ENCODE measurements around the gene IL1RL1. TPM values are rescaled to one million over a fixed set of nuclear protein-coding genes. Genes with fewer than 3 reads are reported as not detected.

The IL1RL1 gene
- total RNA-seq, 1 experiment from 2014 or later, result not detected

DNA sequence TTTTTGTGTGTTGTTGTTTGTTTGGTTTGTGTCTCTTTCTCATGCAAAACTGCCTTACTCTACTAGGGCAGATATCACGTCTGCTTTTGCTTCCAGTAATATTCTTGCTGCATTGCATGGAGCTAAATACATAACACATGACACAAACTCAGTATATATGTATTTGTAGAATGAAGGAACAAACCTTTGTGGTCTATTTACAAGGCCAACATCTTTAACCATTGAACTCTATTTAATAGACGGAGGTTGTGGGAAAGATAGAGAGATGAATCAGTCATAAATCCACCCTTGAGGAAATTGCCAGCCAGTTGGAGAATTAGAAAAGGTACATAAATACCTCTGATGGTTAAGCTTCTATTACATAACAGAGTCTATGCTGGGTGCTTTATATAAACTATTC lies 26.0 kb upstream of the IL1RL1 start:
- H3K27ac ChIP-seq (ENCODE audit: low read length), result no peak overlapping the region

DNA sequence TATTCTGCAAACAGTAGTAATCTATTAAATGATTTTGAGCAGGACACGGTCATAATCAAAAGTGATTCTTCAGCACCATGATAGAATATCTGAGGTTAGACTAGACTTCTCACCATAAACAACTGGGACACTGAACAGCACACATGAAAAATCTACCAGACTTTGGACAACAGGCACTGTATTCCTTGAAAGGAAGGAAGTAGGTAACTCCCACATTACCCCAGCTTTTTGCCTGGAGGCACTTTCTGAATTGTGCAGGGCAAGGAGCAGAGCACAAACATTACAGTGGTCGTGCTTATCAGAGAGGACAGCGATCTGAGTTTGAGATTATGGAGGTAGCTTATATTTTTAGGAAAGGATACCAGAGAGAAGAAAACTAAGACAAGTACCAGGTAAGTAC lies 25.3 kb upstream of the IL1RL1 start:
- Histone ChIP-seq H2AFZ (ENCODE audit: low read length) (no peak overlapping the region), H4K20me1 (ENCODE audit: insufficient read depth, low read depth, low read length) (no peaks in the 10 kb centered on the region), H3K9me2 (replicated peaks; ENCODE audit: insufficient read depth, low read length) (no peaks in the 10 kb centered on the region)

More for the DNA sequence above, 26.0 kb upstream of the IL1RL1 start:
- Histone ChIP-seq H3K4me1 (ENCODE audit: low read length) (no peaks in the 10 kb centered on the region), H3K9me3 (ENCODE audit: low read length) (no peaks in the 10 kb centered on the region), H3K4me2 (ENCODE audit: low read depth, low read length, poor library complexity, severe bottlenecking) (no peak overlapping the region), H3K79me2 (ENCODE audit: low read length) (no peaks in the 10 kb centered on the region), H2AFZ (ENCODE audit: low read length) (no peak overlapping the region), H3K36me3 (ENCODE audit: insufficient read depth, low read length) (no peaks in the 10 kb centered on the region), H3K27me3 (ENCODE audit: low read length) (no peaks in the 10 kb centered on the region), H3K9me2 (replicated peaks; ENCODE audit: insufficient read depth, low read length) (no peaks in the 10 kb centered on the region), H3K4me3 (ENCODE audit: low read length) (no peak overlapping the region), H4K20me1 (ENCODE audit: insufficient read depth, low read depth, low read length) (no peaks in the 10 kb centered on the region), H3K9ac (ENCODE audit: low read length) (no peak overlapping the region)
- DNase-seq, result no peak

DNA sequence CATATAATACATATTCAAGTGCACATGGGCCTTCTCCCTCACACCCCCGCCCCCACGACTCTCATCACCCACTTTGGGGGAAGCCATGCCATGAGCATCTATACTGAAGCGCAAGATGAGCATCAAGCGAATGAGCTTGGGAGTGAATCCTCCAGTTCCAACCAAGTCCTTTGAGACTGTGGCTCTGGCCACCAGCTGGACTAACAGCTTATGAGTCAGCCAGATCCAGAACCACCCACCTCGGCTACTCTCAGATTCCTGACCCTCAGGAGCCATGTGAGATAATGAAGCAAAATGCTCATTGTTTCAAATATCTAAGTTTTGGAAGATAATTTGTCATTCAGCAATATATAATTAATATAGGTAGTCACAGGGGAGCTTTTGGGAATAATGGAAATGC lies 22.2 kb upstream of the IL1RL1 start:
- no peak overlapping the region for H3K4me2 ChIP-seq (ENCODE audit: low read depth, low read length, poor library complexity, severe bottlenecking)
- H3K9me2 ChIP-seq (replicated peaks; ENCODE audit: insufficient read depth, low read length), result no peaks in the 10 kb centered on the region
- H2AFZ ChIP-seq (ENCODE audit: low read length), result no peak overlapping the region
- no peaks in the 10 kb centered on the region for H3K79me2 ChIP-seq (ENCODE audit: low read length)
- no peaks in the 10 kb centered on the region for H3K36me3 ChIP-seq (ENCODE audit: insufficient read depth, low read length)
- no peaks in the 10 kb centered on the region for H3K27me3 ChIP-seq (ENCODE audit: low read length)
- H3K27ac ChIP-seq (ENCODE audit: low read length), result no peak overlapping the region
- no peaks in the 10 kb centered on the region for H4K20me1 ChIP-seq (ENCODE audit: insufficient read depth, low read depth, low read length)
- H3K4me3 ChIP-seq (ENCODE audit: low read length), result no peak overlapping the region
- no peaks in the 10 kb centered on the region for H3K4me1 ChIP-seq (ENCODE audit: low read length)
- DNase-seq, result no peak
- H3K9ac ChIP-seq (ENCODE audit: low read length), result no peak overlapping the region
- H3K9me3 ChIP-seq (ENCODE audit: low read length), result no peaks in the 10 kb centered on the region

More for the DNA sequence above, 25.3 kb upstream of the IL1RL1 start:
- H3K27ac ChIP-seq (ENCODE audit: low read length), result no peak overlapping the region
- H3K79me2 ChIP-seq (ENCODE audit: low read length), result no peaks in the 10 kb centered on the region
- no peak for DNase-seq
- H3K9ac ChIP-seq (ENCODE audit: low read length), result no peak overlapping the region
- H3K27me3 ChIP-seq (ENCODE audit: low read length), result no peaks in the 10 kb centered on the region
- no peak overlapping the region for H3K4me2 ChIP-seq (ENCODE audit: low read depth, low read length, poor library complexity, severe bottlenecking)
- H3K9me3 ChIP-seq (ENCODE audit: low read length), result no peaks in the 10 kb centered on the region
- H3K4me3 ChIP-seq (ENCODE audit: low read length), result no peak overlapping the region
- no peaks in the 10 kb centered on the region for H3K4me1 ChIP-seq (ENCODE audit: low read length)
- H3K36me3 ChIP-seq (ENCODE audit: insufficient read depth, low read length), result no peaks in the 10 kb centered on the region

DNA sequence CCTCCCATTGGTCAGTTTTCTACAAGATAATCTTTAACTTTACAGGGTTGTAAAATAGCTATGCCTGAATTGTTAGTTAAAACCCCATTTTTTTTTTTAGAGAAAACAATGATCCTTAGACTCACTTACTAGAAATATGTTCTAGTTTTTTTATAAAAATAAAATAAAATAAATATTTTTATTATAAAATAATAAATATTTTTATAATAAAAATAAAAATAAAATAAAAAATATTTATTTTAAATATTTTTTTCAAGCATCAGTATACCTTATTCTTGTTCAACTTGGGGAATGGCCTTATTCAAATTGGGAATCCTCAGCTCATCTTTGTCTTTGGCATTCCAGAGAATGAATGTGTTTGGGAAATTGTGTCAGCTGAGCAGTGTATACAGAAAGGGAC lies 20.8 kb upstream of the IL1RL1 start:
- no peaks in the 10 kb centered on the region for H3K4me1 ChIP-seq (ENCODE audit: low read length)
- no peaks in the 10 kb centered on the region for H4K20me1 ChIP-seq (ENCODE audit: insufficient read depth, low read depth, low read length)
- no peaks in the 10 kb centered on the region for H3K9me2 ChIP-seq (replicated peaks; ENCODE audit: insufficient read depth, low read length)
- no peak for DNase-seq
- H3K36me3 ChIP-seq (ENCODE audit: insufficient read depth, low read length), result no peaks in the 10 kb centered on the region
- H3K79me2 ChIP-seq (ENCODE audit: low read length), result no peaks in the 10 kb centered on the region
- no peaks in the 10 kb centered on the region for H3K9me3 ChIP-seq (ENCODE audit: low read length)
- no peak overlapping the region for H3K27ac ChIP-seq (ENCODE audit: low read length)
- H2AFZ ChIP-seq (ENCODE audit: low read length), result no peak overlapping the region
- H3K27me3 ChIP-seq (ENCODE audit: low read length), result no peaks in the 10 kb centered on the region
- no peak overlapping the region for H3K4me2 ChIP-seq (ENCODE audit: low read depth, low read length, poor library complexity, severe bottlenecking)
- H3K9ac ChIP-seq (ENCODE audit: low read length), result no peak overlapping the region
- H3K4me3 ChIP-seq (ENCODE audit: low read length), result no peak overlapping the region

DNA sequence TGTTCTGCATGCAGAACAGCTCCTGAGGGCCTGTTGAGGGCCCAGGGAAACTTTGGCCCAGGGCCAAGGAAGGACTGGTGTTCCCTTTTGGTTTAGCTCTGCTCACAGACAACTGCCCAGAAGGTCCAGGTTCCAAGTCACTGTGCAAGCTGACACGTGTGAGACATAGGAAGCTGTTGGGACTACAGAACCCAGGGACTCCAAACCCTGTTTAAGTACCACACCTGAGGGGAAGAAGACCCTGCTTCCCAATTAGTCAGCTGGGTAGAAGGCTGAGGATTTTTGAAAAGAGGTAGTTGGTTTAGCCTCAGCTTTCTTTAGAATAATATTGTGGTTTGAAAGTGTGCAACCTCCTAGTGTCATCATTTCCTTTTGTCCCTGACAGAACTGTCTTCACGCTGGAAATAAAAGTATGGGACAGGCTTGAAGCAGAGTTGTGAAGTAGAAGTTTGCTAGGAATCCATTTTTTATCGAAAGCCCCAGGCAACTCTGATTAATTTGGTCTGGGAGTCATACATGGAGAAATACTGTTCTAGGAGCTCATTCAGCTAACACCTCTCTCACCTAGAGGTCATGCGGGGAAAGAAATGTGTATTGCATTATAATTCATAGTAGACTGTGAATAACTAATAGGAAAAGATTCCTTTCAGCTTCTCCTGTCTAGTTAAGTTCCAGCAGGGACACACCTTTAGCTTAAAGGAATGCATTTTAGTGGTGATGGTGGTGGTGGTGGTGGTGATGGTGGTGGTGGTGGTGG lies 19.9 kb upstream of the IL1RL1 start:
- Histone ChIP-seq H4K20me1 (ENCODE audit: insufficient read depth, low read depth, low read length) (no peaks in the 10 kb centered on the region), H3K36me3 (ENCODE audit: insufficient read depth, low read length) (no peaks in the 10 kb centered on the region), H3K4me3 (ENCODE audit: low read length) (no peak overlapping the region), H3K79me2 (ENCODE audit: low read length) (no peaks in the 10 kb centered on the region), H3K4me1 (ENCODE audit: low read length) (no peaks in the 10 kb centered on the region), H2AFZ (ENCODE audit: low read length) (no peak overlapping the region), H3K9me3 (ENCODE audit: low read length) (no peaks in the 10 kb centered on the region), H3K27me3 (ENCODE audit: low read length) (no peaks in the 10 kb centered on the region), H3K4me2 (ENCODE audit: low read depth, low read length, poor library complexity, severe bottlenecking) (no peak overlapping the region), H3K9me2 (replicated peaks; ENCODE audit: insufficient read depth, low read length) (no peaks in the 10 kb centered on the region), H3K9ac (ENCODE audit: low read length) (no peak overlapping the region), H3K27ac (ENCODE audit: low read length) (no peak overlapping the region)
- no peak for DNase-seq

DNA sequence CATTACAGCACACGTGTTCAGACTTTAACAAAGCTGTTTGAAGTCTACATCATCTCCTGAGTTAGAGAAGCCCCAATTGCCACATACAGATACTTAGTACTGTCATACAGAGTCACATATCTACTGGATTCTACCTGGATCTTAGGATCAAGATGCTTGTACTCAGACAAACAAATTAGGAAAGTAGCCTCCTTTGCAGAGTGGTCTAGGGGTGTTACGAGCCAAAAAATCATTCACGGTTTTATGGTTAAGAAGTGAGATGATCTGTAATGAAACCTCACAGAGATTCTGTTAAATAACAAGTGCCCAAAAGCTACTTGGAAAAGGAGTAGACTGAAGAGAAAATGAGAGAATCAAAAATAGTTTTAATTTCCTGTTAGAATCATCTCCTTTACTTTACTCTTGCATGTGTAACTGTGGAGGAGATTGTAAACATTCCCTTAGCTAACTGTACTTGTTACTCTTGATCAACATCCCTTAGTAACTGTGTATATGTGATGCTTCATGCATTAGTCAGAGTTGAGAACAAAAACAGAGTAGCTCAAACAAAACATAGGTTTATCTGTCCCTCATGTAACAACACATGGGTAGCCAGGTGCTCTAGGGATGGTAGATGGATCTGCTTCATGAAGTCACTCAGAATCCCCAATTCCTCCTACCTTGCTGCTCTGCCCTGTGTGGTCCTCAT lies 16.4 kb upstream of the IL1RL1 start:
- Histone ChIP-seq H3K9me3 (ENCODE audit: low read length) (no peaks in the 10 kb centered on the region), H3K4me3 (ENCODE audit: low read length) (no peak overlapping the region), H3K4me2 (ENCODE audit: low read depth, low read length, poor library complexity, severe bottlenecking) (no peak overlapping the region), H3K9me2 (replicated peaks; ENCODE audit: insufficient read depth, low read length) (no peaks in the 10 kb centered on the region), H3K27me3 (ENCODE audit: low read length) (no peaks in the 10 kb centered on the region), H3K4me1 (ENCODE audit: low read length) (no peaks in the 10 kb centered on the region), H3K9ac (ENCODE audit: low read length) (no peak overlapping the region), H4K20me1 (ENCODE audit: insufficient read depth, low read depth, low read length) (no peaks in the 10 kb centered on the region), H3K27ac (ENCODE audit: low read length) (no peak overlapping the region), H2AFZ (ENCODE audit: low read length) (no peak overlapping the region), H3K79me2 (ENCODE audit: low read length) (no peaks in the 10 kb centered on the region), H3K36me3 (ENCODE audit: insufficient read depth, low read length) (no peaks in the 10 kb centered on the region)
- DNase-seq, result no peak

DNA sequence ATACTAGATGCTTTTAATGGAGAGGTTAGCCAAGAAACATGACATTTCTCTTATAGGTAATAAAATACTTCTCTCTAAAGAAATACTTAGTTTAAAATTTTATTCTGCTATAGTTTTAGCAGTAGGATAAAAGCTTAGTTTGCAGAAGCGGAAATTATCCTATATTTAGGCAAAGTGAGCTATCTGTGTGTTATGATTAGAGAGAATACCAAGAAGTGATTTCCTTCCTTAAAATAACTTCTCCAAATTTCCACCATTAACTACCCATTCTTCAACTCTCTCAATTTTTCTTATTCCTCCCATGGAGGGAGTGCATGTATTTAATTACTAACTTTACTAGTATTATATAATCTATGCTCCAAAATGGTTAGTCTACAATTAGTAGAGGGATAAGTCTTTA lies 15.8 kb upstream of the IL1RL1 start:
- Histone ChIP-seq H3K9me3 (ENCODE audit: low read length) (no peaks in the 10 kb centered on the region), H3K79me2 (ENCODE audit: low read length) (no peaks in the 10 kb centered on the region), H3K27ac (ENCODE audit: low read length) (no peak overlapping the region), H3K4me3 (ENCODE audit: low read length) (no peak overlapping the region), H3K9me2 (replicated peaks; ENCODE audit: insufficient read depth, low read length) (no peaks in the 10 kb centered on the region), H3K4me2 (ENCODE audit: low read depth, low read length, poor library complexity, severe bottlenecking) (no peak overlapping the region), H4K20me1 (ENCODE audit: insufficient read depth, low read depth, low read length) (no peaks in the 10 kb centered on the region), H2AFZ (ENCODE audit: low read length) (no peak overlapping the region), H3K4me1 (ENCODE audit: low read length) (no peaks in the 10 kb centered on the region), H3K36me3 (ENCODE audit: insufficient read depth, low read length) (no peaks in the 10 kb centered on the region), H3K9ac (ENCODE audit: low read length) (no peak overlapping the region), H3K27me3 (ENCODE audit: low read length) (no peaks in the 10 kb centered on the region)
- DNase-seq, result no peak

DNA sequence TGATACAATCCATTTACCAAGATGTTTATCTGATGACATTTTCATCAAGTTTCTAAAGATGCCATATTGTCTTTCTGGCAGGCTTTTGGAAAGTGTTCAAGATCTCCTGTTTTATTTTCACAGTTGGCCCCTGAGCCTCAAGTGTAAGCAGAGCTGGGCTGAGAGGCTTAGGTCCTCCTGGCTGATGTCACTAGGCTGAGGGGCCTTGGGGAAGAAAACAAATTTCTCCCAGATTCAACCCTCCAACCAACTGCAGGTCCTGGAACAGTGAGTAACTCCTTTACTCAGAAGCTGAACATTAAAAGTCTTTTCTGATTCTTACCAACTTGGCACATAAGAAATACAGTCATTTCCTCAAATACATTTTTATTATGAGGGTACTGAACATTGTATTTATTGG lies 14.9 kb upstream of the IL1RL1 start:
- Histone ChIP-seq H3K4me1 (ENCODE audit: low read length) (no peaks in the 10 kb centered on the region), H4K20me1 (ENCODE audit: insufficient read depth, low read depth, low read length) (no peaks in the 10 kb centered on the region), H3K36me3 (ENCODE audit: insufficient read depth, low read length) (no peaks in the 10 kb centered on the region), H3K9me3 (ENCODE audit: low read length) (no peaks in the 10 kb centered on the region), H3K27ac (ENCODE audit: low read length) (no peak overlapping the region), H3K27me3 (ENCODE audit: low read length) (no peaks in the 10 kb centered on the region), H3K9me2 (replicated peaks; ENCODE audit: insufficient read depth, low read length) (no peaks in the 10 kb centered on the region), H3K79me2 (ENCODE audit: low read length) (no peaks in the 10 kb centered on the region), H3K4me2 (ENCODE audit: low read depth, low read length, poor library complexity, severe bottlenecking) (no peak overlapping the region), H3K9ac (ENCODE audit: low read length) (no peak overlapping the region), H2AFZ (ENCODE audit: low read length) (no peak overlapping the region), H3K4me3 (ENCODE audit: low read length) (no peak overlapping the region)
- DNase-seq, result no peak
